Activated CD8-positive, alpha-beta memory T cell treated with anti-CD3 and anti-CD28 coated beads, Interleukin-2, amount 10 ng/mL, durations not matched to agents 7 days and 5 days (primary cell): ENCODE measurements around the gene OSGIN1. TPM values are rescaled to one million over a fixed set of nuclear protein-coding genes. Genes with fewer than 3 reads are reported as not detected.

Experiments
- ATAC-seq: fragments of 150-1000 bp; cut with Tn5 transposase; one replicate; pipeline ENCODE4 v1.10.0; 2021; ENCODE audit warnings: moderate library complexity
- CTCF ChIA-PET: fragments of 350-600 bp; sonication (Branson Sonifier 250); formaldehyde crosslinking; loops from one replicate; lab custom pipeline; 2021; ENCODE audit warnings: antibody characterized with exemption; lab: Charles Lee
- DNase-seq: peaks from one replicate; pipeline ENCODE4 v3.0.0-alpha.2; 2020
- H3K27ac Mint-ChIP-seq: one replicate; pipeline ENCODE4 v1.8.0; 2021; ENCODE audit warnings: mild to moderate bottlenecking, mixed read lengths
- H3K27me3 Mint-ChIP-seq: one replicate; pipeline ENCODE4 v1.8.0; 2021; ENCODE audit warnings: mixed read lengths
- H3K36me3 Mint-ChIP-seq: one replicate; pipeline ENCODE4 v1.8.0; 2021; ENCODE audit warnings: mild to moderate bottlenecking, mixed read lengths
- H3K4me1 Mint-ChIP-seq: one replicate; pipeline ENCODE4 v1.8.0; 2021; ENCODE audit warnings: mixed read lengths
- H3K4me3 Mint-ChIP-seq: one replicate; pipeline ENCODE4 v1.8.0; 2021; ENCODE audit warnings: mild to moderate bottlenecking, moderate library complexity, mixed read lengths
- H3K9me3 Mint-ChIP-seq: one replicate; pipeline ENCODE4 v1.8.0; 2022; ENCODE audit warnings: low read depth, mixed read lengths
- total RNA-seq, 2 experiments: library from RNA; stranded (reverse); gene quantifications; one replicate each; pipeline ENCODE4 v1.2.3, GENCODE V29; 2021

OSGIN1 gene, protein sequence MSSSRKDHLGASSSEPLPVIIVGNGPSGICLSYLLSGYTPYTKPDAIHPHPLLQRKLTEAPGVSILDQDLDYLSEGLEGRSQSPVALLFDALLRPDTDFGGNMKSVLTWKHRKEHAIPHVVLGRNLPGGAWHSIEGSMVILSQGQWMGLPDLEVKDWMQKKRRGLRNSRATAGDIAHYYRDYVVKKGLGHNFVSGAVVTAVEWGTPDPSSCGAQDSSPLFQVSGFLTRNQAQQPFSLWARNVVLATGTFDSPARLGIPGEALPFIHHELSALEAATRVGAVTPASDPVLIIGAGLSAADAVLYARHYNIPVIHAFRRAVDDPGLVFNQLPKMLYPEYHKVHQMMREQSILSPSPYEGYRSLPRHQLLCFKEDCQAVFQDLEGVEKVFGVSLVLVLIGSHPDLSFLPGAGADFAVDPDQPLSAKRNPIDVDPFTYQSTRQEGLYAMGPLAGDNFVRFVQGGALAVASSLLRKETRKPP
- under 1 TPM; 0.21 to 0.93 TPM for total RNA-seq

DNA sequence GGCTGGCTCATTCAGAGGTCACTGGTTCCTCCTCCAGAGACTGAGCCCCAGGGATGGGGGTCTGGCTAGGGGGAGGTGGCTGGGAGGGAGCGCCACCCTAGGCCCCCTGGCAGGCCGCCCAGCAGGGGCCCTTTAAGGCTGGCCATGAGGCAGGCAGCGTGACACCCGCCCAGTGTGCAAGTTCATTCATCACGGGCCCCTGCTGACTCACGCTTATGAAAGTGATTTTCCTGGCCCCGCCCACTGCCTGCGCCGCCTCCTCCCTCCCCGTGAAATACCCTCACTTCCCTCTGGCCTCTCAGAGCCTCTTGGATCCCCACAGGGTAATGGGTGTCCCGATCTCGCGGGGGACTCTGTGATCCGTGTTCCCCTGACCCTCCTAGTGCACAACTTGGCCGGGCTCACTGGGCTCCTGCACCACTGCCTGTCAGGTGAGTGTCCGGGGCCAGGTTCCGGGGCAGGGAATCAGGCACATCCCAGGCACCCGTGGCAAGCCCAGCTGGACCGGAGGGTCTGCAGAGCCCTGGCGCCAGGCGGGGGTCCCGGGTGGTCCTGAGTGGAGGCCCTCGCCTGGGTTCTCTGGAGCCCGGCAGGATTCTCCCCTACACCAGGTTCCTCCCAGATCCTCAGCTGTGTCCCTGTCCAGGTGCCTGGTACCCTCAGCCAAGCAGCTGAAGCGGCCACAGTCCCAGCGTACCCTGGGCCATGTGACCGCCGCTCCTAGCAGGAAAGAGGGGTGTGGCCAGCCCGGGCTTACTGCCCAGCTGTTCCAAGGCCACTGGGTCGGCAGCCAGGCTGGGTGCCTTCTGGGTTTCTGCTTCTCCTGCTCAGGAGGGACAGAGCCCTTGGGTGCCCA lies at the start of gene OSGIN1:
Gene OSGIN1, plus strand, starts transcription at position 301 of the 856 bp plus-strand sequence. CDS start 4,432 bp downstream, outside the sequence.
- ATAC-seq (peak; percentile 87), DNase-seq (peak; percentile 84)
- peaks cover 5% of the 10 kb centered on the region for H3K9me3 Mint-ChIP-seq
- H3K4me3 Mint-ChIP-seq, result peak within 1 kb of the TSS; percentile 63
- H3K4me1 Mint-ChIP-seq, result peaks cover 13% of the 10 kb centered on the region
- H3K27me3 Mint-ChIP-seq, result peaks cover 11% of the 10 kb centered on the region
- no peaks in the 10 kb centered on the region for H3K36me3 Mint-ChIP-seq
- CTCF ChIA-PET, result interaction anchor here (0.5 to 1.8 kb wide), 11 partner anchors 9 to 234 kb away, joined by 3 to 16 read pairs (median 4); partner anchors contain the start of gene TAF1C
- H3K27ac Mint-ChIP-seq, result no peak within 1 kb of the TSS

DNA sequence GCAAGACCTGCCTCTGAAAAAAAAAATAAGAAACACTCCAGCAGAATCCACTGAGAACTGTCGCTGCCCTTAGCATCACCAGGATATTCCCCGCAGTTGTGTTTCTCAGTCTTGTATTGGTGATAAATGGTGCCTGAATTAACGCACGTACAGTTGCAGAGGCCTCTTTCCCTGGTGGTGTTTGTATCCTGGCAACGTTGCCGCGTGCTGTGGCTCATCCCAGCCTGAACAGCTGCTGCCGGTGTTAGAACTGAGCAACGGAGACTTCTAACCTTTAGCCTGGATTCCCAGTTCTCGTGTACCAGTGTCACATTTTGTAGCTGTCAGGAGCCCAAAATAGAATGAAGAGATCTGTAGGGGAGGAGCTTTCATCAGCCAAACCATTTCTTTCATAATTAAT lies 49.3 kb upstream of the OSGIN1 start:
- Mint-ChIP-seq H3K27ac (no peak overlapping the region), H3K27me3 (no peaks in the 10 kb centered on the region), H3K9me3 (no peaks in the 10 kb centered on the region), H3K36me3 (no peaks in the 10 kb centered on the region), H3K4me1 (peaks cover 11% of the 10 kb centered on the region), H3K4me3 (no peak overlapping the region)
- DNase-seq (no peak), ATAC-seq (no peak)
- CTCF ChIA-PET, result no interaction called here

DNA sequence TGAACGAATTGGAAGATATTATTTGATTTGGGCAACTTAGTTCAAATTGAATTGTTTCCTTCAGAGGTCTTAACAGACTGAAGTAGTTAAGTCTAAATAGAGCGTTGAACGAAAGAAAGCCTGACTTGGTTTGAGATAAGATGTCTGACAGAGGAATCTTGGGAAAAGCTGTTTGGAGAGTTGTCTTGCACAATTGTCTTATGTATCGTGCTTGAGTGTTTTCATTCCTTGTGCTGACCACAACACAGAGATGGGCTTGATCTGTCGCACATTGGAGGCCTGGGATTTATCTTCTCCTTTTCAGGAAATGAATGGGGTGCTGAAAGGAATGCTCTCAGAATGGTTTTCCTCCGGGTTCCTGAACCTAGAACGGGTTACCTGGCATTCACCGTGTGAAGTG lies 46.4 kb upstream of the OSGIN1 start:
- Mint-ChIP-seq H3K4me3 (no peak overlapping the region), H3K36me3 (peaks cover 3% of the 10 kb centered on the region), H3K27ac (no peak overlapping the region), H3K9me3 (no peaks in the 10 kb centered on the region), H3K27me3 (no peaks in the 10 kb centered on the region), H3K4me1 (peaks cover 3% of the 10 kb centered on the region)
- no peak for DNase-seq
- CTCF ChIA-PET, result no interaction called here
- no peak for ATAC-seq

DNA sequence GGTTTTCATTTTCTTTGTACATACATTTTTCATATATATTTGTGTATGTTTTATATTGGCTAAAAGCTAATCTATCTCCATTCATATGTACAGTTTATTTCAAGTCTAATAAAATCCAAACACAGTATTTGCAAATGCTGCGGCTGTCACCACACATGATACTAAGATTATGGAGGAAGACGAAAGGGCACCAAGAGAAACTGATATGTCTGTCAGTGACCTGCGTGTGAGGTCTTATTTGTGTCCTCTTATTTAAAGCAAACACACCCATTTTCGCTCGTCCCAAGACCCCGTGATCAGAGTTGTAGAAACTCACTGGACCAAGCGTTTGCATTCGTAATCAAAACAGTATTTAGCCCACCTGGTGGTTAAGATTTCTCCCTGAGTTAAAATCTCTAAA lies 45.9 kb upstream of the OSGIN1 start:
- Mint-ChIP-seq H3K4me3 (no peak overlapping the region), H3K4me1 (peaks cover 3% of the 10 kb centered on the region), H3K9me3 (no peaks in the 10 kb centered on the region), H3K27me3 (no peaks in the 10 kb centered on the region), H3K27ac (no peak overlapping the region), H3K36me3 (peaks cover 3% of the 10 kb centered on the region)
- CTCF ChIA-PET, result no interaction called here
- DNase-seq (no peak), ATAC-seq (no peak)

DNA sequence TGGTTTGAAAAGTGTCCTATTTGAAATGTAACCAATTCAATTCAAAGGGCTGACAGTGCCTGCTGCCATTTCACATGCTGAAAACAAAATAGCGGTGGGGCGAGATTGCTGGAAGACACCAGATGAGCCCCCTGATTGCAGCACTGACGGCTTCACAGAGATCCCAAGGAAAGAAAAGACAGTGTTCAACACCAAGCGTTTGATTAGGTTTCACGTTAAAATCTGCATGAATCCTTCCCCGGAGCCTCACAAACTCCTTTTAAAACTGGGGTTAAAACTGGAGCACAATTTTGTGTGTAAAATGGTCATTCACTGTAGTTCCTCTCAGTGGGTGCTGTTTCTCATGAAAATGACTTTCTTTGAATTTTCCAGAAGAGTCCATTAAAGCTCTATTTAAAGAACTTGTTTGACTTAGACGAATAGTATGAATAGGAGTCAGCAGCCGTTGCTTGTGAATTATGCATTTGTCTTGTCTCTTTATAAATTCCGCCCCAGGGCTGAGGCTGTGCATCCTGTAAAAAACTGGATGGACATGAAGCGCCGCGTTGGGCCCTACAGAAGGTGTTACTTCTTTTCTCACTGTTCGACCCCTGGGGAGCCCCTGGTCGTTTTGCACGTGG lies 45.3 kb upstream of the OSGIN1 start:
- CTCF ChIA-PET, result no interaction called here
- ATAC-seq (no peak), DNase-seq (no peak)
- Mint-ChIP-seq H3K4me1 (peaks cover 1% of the 10 kb centered on the region), H3K36me3 (peaks cover 3% of the 10 kb centered on the region), H3K27me3 (no peaks in the 10 kb centered on the region), H3K27ac (no peak overlapping the region), H3K4me3 (no peak overlapping the region), H3K9me3 (no peaks in the 10 kb centered on the region)

DNA sequence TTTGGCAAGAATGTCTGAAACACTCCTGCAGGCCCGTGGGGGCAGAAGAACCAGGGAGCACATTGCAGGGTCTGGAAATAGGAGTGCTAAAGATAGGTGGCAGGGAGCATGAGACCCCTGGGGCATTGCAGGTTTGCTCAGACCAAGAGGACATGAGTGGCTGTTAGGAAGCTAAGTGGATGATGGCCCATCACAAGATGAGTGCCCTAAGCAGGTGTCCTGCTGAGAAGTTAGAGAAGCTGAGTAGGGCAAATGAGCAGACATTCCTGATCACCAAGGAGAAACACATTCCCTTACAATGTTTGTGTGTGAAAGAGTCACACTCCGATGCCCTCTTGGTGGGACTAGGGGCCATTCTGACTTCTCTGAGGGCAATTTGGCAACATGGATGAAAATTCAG lies 44.2 kb upstream of the OSGIN1 start:
- DNase-seq, result no peak
- Mint-ChIP-seq H3K9me3 (no peaks in the 10 kb centered on the region), H3K4me3 (no peak overlapping the region), H3K4me1 (no peaks in the 10 kb centered on the region), H3K27me3 (no peaks in the 10 kb centered on the region), H3K36me3 (peaks cover 3% of the 10 kb centered on the region), H3K27ac (no peak overlapping the region)
- CTCF ChIA-PET, result no interaction called here
- ATAC-seq, result no peak

DNA sequence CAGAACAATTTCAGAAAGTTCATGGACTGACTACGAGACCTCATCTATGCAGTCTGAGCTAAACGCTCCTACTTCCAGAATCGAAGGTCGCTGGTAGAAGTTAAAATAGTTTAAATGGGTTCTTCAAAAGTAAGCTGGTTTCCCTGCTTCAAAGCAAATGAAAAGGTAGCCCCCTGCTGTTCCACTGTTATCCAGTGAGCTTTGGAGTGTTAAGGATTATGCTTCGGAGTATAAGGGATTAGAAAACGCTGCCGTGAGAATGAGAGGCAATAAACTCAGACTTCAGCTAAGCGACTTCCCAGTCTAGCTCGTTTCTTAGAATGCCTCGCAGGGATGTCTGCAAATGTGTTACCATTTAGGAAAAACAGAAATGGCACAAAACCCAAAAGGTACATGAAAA lies 41.8 kb upstream of the OSGIN1 start:
- ATAC-seq (no peak), DNase-seq (no peak)
- Mint-ChIP-seq H3K9me3 (no peaks in the 10 kb centered on the region), H3K4me1 (no peaks in the 10 kb centered on the region), H3K27ac (no peak overlapping the region), H3K27me3 (no peaks in the 10 kb centered on the region), H3K36me3 (peaks cover 11% of the 10 kb centered on the region), H3K4me3 (no peak overlapping the region)
- CTCF ChIA-PET, result interaction anchor here (1.7 kb wide), 1 partner anchor 12 kb away, joined by 4 read pairs; the partner anchor contains the start of gene MLYCD

DNA sequence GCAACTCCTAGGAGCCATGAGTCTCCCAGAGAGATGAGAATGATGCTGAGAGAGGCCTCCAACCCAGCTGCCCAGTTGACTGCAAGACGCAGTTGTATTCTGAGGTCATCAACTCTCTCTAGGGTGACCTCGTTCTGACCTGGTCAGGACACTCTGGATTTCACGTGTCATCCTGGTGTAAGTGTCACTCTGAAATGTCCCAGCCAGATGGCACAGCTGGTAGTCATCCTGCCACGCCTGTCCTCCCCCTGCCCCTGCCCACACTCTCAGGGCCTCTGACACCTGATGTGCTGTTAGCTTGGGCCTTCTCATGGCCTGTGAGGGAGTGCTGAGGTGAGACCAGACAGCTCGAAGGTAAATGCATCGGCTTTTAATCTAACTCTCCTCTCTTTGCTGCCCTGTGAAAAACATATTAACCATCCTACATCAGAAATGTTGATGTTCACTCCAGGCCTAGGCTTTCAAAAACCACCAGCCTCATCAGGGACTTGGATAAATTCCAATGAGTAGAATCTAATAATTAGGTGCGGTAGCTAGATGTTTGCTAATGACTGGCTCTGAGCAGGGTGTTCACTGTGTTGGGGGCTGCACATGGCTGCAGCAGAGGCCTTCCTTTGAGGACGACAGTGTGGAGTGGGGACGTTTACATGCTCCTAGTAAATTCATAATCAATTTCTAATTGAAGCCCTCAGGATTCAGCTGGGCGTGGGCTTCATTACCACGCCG lies 40.4 kb upstream of the OSGIN1 start:
- no peaks in the 10 kb centered on the region for H3K27me3 Mint-ChIP-seq
- ATAC-seq, result no peak
- CTCF ChIA-PET, result interaction anchor here (1.1 to 1.7 kb wide), 2 partner anchors 13 to 14 kb away, joined by 4 read pairs; partner anchors contain the start of gene MLYCD
- H3K36me3 Mint-ChIP-seq, result peaks cover 18% of the 10 kb centered on the region
- H3K27ac Mint-ChIP-seq, result no peak overlapping the region
- no peaks in the 10 kb centered on the region for H3K9me3 Mint-ChIP-seq
- H3K4me1 Mint-ChIP-seq, result no peaks in the 10 kb centered on the region
- DNase-seq, result no peak
- H3K4me3 Mint-ChIP-seq, result no peak overlapping the region

DNA sequence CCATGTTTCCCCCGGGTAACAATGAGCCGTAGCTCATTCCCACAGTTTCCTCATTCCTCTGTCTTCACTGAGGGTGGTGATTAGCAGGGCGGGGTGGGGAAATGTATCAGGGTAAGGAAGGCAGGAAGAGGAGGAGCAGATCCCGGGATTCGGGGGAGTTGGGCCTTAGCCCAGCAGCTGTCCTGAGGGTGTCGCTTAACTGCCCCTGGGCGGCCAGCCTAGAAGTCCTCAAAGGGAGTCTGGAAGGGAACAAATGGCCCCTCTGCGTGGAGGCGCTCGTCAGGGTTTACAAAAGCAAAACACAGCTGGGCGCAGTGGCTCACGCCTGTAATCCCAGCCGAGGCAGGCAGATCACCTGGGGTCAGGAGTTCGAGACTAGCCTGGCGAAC lies 39.8 kb upstream of the OSGIN1 start:
- Mint-ChIP-seq H3K4me3 (no peak overlapping the region), H3K27me3 (no peaks in the 10 kb centered on the region), H3K4me1 (no peaks in the 10 kb centered on the region), H3K36me3 (peaks cover 24% of the 10 kb centered on the region), H3K9me3 (no peaks in the 10 kb centered on the region), H3K27ac (no peak overlapping the region)
- DNase-seq (no peak), ATAC-seq (no peak)
- CTCF ChIA-PET, result interaction anchor here (1.1 kb wide), 1 partner anchor 13 kb away, joined by 4 read pairs; no protein-coding TSS in a partner anchor

DNA sequence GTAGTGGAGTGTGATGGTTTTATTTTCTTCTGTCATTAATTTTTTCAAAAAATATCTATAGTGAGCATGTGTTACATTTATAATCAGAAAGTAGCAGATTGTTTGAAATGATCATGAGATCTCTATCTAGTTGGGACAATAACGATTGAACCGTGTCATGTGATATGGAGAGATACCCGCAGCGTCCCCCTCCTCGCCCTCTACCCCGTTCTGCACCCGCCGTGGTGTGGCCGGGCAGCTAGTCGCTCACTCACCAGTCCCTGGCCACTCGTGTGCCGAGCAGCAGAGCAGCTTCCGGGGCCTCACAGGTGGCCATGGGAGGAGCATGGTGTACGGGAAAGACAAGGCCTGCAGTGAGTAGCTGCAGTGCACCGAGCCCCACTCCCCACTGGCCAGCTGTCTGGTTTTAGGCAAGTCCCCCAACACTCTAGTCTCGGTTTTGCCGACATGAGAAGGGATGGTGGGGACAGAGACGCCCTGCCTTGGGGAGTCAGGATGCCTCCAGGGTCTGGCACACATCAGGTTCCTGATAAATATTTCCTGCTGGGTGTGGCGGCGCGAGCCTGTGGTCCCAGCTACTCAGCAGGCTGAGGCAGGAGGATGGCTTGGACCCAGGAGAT lies 38.8 kb upstream of the OSGIN1 start:
- Mint-ChIP-seq H3K27me3 (no peaks in the 10 kb centered on the region), H3K36me3 (peaks cover 33% of the 10 kb centered on the region), H3K9me3 (peaks cover 7% of the 10 kb centered on the region), H3K27ac (no peak overlapping the region), H3K4me3 (no peak overlapping the region), H3K4me1 (no peaks in the 10 kb centered on the region)
- ATAC-seq (no peak), DNase-seq (no peak)
- CTCF ChIA-PET, result interaction anchor here (0.7 kb wide), 1 partner anchor 132 kb away, joined by 3 read pairs; no protein-coding TSS in a partner anchor

DNA sequence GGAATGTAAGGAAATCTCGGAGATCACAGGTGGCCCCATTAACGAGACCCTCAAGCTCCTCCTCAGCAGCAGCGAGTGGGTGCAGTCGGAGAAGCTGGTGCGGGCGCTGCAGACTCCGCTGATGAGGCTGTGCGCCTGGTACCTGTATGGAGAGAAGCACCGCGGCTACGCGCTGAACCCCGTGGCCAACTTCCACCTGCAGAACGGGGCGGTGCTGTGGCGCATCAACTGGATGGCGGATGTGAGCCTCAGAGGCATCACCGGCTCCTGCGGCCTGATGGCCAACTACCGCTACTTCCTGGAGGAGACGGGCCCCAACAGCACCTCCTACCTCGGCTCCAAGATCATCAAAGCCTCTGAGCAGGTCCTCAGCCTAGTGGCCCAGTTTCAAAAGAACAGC lies 38.0 kb upstream of the OSGIN1 start:
- peaks cover 7% of the 10 kb centered on the region for H3K9me3 Mint-ChIP-seq
- H3K36me3 Mint-ChIP-seq, result peaks cover 37% of the 10 kb centered on the region
- H3K27ac Mint-ChIP-seq, result no peak overlapping the region
- DNase-seq (no peak), ATAC-seq (no peak)
- no peaks in the 10 kb centered on the region for H3K4me1 Mint-ChIP-seq
- H3K27me3 Mint-ChIP-seq, result no peaks in the 10 kb centered on the region
- CTCF ChIA-PET, result no interaction called here
- no peak overlapping the region for H3K4me3 Mint-ChIP-seq

DNA sequence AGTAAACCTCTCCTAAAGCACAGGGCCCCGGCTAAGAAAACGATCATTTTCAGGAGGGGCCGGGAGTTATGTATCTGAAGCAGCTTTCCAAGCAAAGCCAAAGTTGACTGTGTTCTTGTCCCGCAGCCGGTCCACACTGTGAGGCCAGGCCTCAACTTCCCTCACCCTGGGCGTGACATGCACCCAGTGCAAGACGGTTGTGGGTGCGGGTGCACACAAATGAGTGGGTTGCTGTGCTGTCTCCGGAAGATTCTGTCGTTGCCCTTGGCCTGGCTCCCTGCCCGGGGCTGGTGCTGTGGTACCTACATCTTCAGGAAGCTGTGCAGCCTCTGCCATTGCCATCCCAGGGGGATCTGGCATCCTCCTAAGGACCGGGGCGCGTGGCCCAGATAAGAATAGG lies 37.5 kb upstream of the OSGIN1 start:
- H3K9me3 Mint-ChIP-seq, result peaks cover 7% of the 10 kb centered on the region
- no peak overlapping the region for H3K4me3 Mint-ChIP-seq
- DNase-seq (no peak), ATAC-seq (no peak)
- CTCF ChIA-PET, result no interaction called here
- H3K27me3 Mint-ChIP-seq, result no peaks in the 10 kb centered on the region
- H3K27ac Mint-ChIP-seq, result no peak overlapping the region
- no peaks in the 10 kb centered on the region for H3K4me1 Mint-ChIP-seq
- H3K36me3 Mint-ChIP-seq, result peaks cover 37% of the 10 kb centered on the region
